Lower lobe of right lung (tissue), 2 donors: ENCODE results near the gene MICAL2. TPM values are rescaled to one million over a fixed set of nuclear protein-coding genes. Genes with fewer than 3 reads are reported as not detected.

Experiments
- ATAC-seq, 2 donors: fragments of 200-7000 bp; cut with Tn5 transposase; one replicate each; pipeline ENCODE4 v1.9.1; 2020 to 2022; ENCODE audit warnings: mild to moderate bottlenecking in 2 of 2, moderate library complexity in 2 of 2
- DNase-seq: peaks from one replicate; pipeline ENCODE4 v3.0.0-alpha.2; 2020
- H3K27ac ChIP-seq: fragments of 200-600 bp; one replicate; pipeline ENCODE4 v1.8.0; 2022
- H3K27me3 ChIP-seq: fragments of 200-600 bp; one replicate; pipeline ENCODE4 v1.8.0; 2022; ENCODE audit warnings: low read depth
- H3K36me3 ChIP-seq: fragments of 200-600 bp; one replicate; pipeline ENCODE4 v1.8.0; 2022; ENCODE audit warnings: mild to moderate bottlenecking
- H3K4me1 ChIP-seq: fragments of 200-600 bp; one replicate; pipeline ENCODE4 v1.8.0; 2022
- H3K4me3 ChIP-seq: fragments of 200-600 bp; one replicate; pipeline ENCODE4 v1.8.0; 2022; ENCODE audit warnings: mild to moderate bottlenecking
- H3K9me3 ChIP-seq: fragments of 200-600 bp; one replicate; pipeline ENCODE4 v1.8.0; 2022
- CTCF ChIP-seq: fragments of 200-600 bp; IDR thresholded peaks from one replicate; pipeline ENCODE4 v1.8.0; 2022; ENCODE audit warnings: antibody characterized with exemption, mild to moderate bottlenecking
- intact Hi-C: fragments of 100-400 bp; cut with DNase I; formaldehyde crosslinking; loops from one replicate; pipeline ENCODE4 v1.11.0; 2022
- total RNA-seq: library from RNA; stranded (reverse); fragmentation: NEBNext Ultra II Directional; extraction: Animal tissue kit (Norgen Biotek cat#: 25700); gene quantifications from one replicate; pipeline ENCODE4 v1.2.1, GENCODE V29; 2021
- donor health status: DM: no; HTN: yes; CAD: no; lungs with severe emphysema.

Gene MICAL2
- total RNA-seq, 1 donor from 2014 or later: 127 TPM

- TF ChIP-seq CTCF: peak; percentile 56
- Histone ChIP-seq H3K4me3 (no peak overlapping the region), H3K9me3 (no peaks in the 10 kb centered on the region), H3K4me1 (peaks cover 70% of the 10 kb centered on the region), H3K27me3 (no peaks in the 10 kb centered on the region), H3K36me3 (peaks cover 4% of the 10 kb centered on the region), H3K27ac (no peak overlapping the region)
- peak; percentile 71 to 72 for ATAC-seq
- DNase-seq: peak; percentile 56
- intact Hi-C loops: no loop called here
Measured at GRCh38 chr11:12122083-12122482, 11.7 kb downstream of the MICAL2 start.

- peaks cover 69% of the 10 kb centered on the region for H3K4me1 ChIP-seq
- no peak for DNase-seq
- intact Hi-C loops: no loop called here
Measured at GRCh38 chr11:12123273-12123672, 12.9 kb downstream of the MICAL2 start.

GRCh38 chr11:12123799-12124198, 13.4 kb downstream of the MICAL2 start:
- DNase-seq (no peak), ATAC-seq (no peak)
- no peak for TF ChIP-seq CTCF
- Histone ChIP-seq H3K27ac (peak overlapping the region; percentile 59), H3K27me3 (no peaks in the 10 kb centered on the region), H3K4me1 (peaks cover 72% of the 10 kb centered on the region), H3K4me3 (no peak overlapping the region), H3K9me3 (no peaks in the 10 kb centered on the region), H3K36me3 (no peaks in the 10 kb centered on the region)
- intact Hi-C loops: no loop called here

More at GRCh38 chr11:12123273-12123672, 12.9 kb downstream of the MICAL2 start:
- Histone ChIP-seq H3K4me3 (no peak overlapping the region), H3K9me3 (no peaks in the 10 kb centered on the region), H3K27ac (peak overlapping the region; percentile 59), H3K36me3 (no peaks in the 10 kb centered on the region), H3K27me3 (no peaks in the 10 kb centered on the region)
- no peak for ATAC-seq
- no peak for TF ChIP-seq CTCF

- Histone ChIP-seq H3K36me3 (no peaks in the 10 kb centered on the region), H3K4me1 (peaks cover 69% of the 10 kb centered on the region), H3K27me3 (no peaks in the 10 kb centered on the region), H3K4me3 (no peak overlapping the region), H3K27ac (peak overlapping the region; percentile 59), H3K9me3 (no peaks in the 10 kb centered on the region)
- DNase-seq (no peak), ATAC-seq (no peak)
- TF ChIP-seq CTCF: no peak
- intact Hi-C loops: no loop called here
Measured at GRCh38 chr11:12124306-12124705, 13.9 kb downstream of the MICAL2 start.

GRCh38 chr11:12125609-12126149, 15.3 kb downstream of the MICAL2 start:
- Histone ChIP-seq H3K27ac (peak overlapping the region; percentile 59), H3K4me3 (no peak overlapping the region), H3K4me1 (peaks cover 76% of the 10 kb centered on the region), H3K27me3 (no peaks in the 10 kb centered on the region), H3K9me3 (no peaks in the 10 kb centered on the region), H3K36me3 (no peaks in the 10 kb centered on the region)
- intact Hi-C loops: no loop called here
- DNase-seq (no peak), ATAC-seq (peak; percentile 66 to 74)
- no peak for TF ChIP-seq CTCF
